Activated CD8-positive, alpha-beta memory T cell treated with anti-CD3 and anti-CD28 coated beads, Interleukin-2, amount 50 U/mL, for 48 hours (primary cell): ENCODE measurements around the gene MLC1.

ENCODE experiments used
- DNase-seq: peaks from one replicate; pipeline ENCODE4 v3.0.0-alpha.2; 2020

MLC1 gene

GRCh38 chr22:50014053-50014501 is 71.1 kb downstream of the MLC1 start:
- no peak for DNase-seq

GRCh38 chr22:50012211-50013181 is 72.7 kb downstream of the MLC1 start, which contains the start of gene IL17REL:
Gene IL17REL, minus strand, starts transcription at chr22:50012765. Its CDS starts 119 bp downstream, at chr22:50012646.
- no peak for DNase-seq

GRCh38 chr22:50011447-50012210 is 73.6 kb downstream of the MLC1 start:
- DNase-seq = peak; percentile 56

DNA sequence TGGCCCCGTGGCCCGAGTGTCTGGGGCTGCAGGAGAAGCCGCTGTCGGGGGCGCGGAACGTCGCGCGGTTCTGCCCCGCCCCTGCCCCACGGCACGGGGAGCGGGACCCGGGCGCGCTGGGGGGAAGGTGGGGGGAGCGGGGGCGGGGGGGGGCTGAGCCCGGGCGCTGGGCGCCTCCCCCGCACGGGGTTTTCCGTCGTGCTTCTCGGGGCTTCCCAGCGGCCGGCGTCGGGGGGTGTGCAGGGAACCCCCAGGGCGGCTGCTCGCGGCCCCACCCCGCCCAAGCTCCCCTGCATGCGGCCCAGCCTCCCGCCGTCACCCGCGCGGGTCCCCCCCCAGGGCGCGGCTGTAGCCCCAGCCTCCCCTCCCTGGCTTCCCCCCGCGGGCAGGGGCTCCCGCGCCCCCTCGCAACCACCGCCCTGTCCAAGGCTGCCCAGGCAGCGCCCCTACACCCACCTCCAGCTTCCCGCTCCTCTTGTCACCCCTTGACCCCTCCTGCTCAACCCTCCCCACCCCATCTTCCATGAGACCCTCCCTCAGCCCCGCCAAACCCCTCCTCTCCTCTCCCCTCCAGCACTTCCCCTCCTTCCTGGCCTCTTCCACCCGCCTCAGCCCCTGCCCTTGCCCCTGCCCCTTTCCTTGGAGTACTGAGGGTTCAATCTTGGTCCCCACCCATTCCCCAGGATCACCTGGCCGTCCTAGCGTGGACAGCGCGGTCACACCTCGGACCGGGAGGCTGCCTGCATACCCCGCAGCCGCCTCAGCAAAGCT is 74.4 kb downstream of the MLC1 start:
- DNase-seq = peak; percentile 62

GRCh38 chr22:50009765-50010675 is 75.2 kb downstream of the MLC1 start:
- DNase-seq = peak; percentile 61
